IPS-18a (cell line): ENCODE data around the gene ZBTB26.
"Not testable (repeated sequence)": the region's sequence is repeated elsewhere in the genome, so short reads cannot be mapped to it uniquely, and the experiment has no call there.

Source experiments
- H3K27ac ChIP-seq: one replicate; pipeline ENCODE4 v1.5.1; 2013; ENCODE audit warnings: low read length
- H3K27me3 ChIP-seq: one replicate; pipeline ENCODE4 v1.6.1; 2013; ENCODE audit warnings: mild to moderate bottlenecking, low read length; ENCODE audit not compliant: control insufficient read depth, insufficient read depth
- H3K36me3 ChIP-seq: one replicate; pipeline ENCODE4 v1.6.1; 2013; ENCODE audit warnings: low read depth, low read length; ENCODE audit not compliant: control insufficient read depth
- H3K4me1 ChIP-seq: one replicate; pipeline ENCODE4 v1.6.1; 2013; ENCODE audit warnings: low read depth, low read length; ENCODE audit not compliant: control insufficient read depth
- H3K4me3 ChIP-seq: one replicate; pipeline ENCODE4 v1.5.1; 2013; ENCODE audit warnings: low read length
- H3K9ac ChIP-seq: one replicate; pipeline ENCODE4 v1.6.1; 2013; ENCODE audit warnings: mild to moderate bottlenecking, low read length, moderate library complexity
- H3K9me3 ChIP-seq: one replicate; pipeline ENCODE4 v1.6.1; 2013; ENCODE audit warnings: low read depth, low read length; ENCODE audit not compliant: control insufficient read depth

The ZBTB26 gene

DNA sequence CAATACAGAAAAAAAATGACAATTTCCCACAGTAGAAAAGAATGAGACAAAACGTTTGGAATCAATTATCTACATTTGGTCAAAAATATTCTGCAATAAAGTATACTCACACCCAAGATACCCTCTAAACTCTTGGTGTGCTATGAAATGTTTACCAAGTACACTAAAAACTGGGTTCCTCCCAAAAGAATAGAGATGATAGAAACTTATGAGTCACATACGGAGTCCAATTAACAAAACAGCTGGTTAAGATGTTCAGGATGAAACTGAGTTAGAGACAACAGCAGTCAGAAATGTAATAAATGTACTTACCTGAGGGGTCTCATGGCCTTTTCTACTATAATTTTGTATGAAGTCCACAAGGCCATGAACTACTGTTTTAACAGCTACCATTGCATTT is 51.9 kb downstream of the ZBTB26 start:
- H3K27ac ChIP-seq = no peak overlapping the region
- H3K4me1 ChIP-seq = no peaks in the 10 kb centered on the region
- H3K4me3 ChIP-seq = no peak overlapping the region
- H3K36me3 ChIP-seq = peaks cover 77% of the 10 kb centered on the region
- H3K9ac ChIP-seq = no peak overlapping the region
- no peaks in the 10 kb centered on the region for H3K9me3 ChIP-seq
- no peaks in the 10 kb centered on the region for H3K27me3 ChIP-seq

DNA sequence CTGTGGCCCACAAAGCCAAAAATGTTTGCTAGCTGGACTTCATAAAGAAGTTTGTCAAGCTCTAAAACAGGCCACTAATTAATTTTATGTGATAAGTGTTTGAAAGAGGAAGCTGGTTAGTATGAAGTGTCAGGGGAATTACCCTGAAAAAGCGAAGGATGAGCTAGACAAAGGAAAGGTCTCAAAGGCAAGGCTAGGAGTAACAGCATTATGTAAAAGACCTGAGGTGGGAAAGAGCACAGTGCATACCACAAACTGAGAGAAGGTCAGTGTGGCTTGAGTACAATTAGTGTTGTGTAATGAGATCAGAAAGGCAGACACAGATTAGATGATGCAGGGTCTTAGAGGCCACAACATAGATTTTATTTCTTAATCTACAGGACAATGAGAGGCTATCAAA is 55.8 kb downstream of the ZBTB26 start:
- Histone ChIP-seq H3K27ac (no peak overlapping the region), H3K4me3 (no peak overlapping the region), H3K27me3 (no peaks in the 10 kb centered on the region), H3K4me1 (no peaks in the 10 kb centered on the region), H3K9ac (no peak overlapping the region), H3K36me3 (peaks cover 71% of the 10 kb centered on the region), H3K9me3 (no peaks in the 10 kb centered on the region)

DNA sequence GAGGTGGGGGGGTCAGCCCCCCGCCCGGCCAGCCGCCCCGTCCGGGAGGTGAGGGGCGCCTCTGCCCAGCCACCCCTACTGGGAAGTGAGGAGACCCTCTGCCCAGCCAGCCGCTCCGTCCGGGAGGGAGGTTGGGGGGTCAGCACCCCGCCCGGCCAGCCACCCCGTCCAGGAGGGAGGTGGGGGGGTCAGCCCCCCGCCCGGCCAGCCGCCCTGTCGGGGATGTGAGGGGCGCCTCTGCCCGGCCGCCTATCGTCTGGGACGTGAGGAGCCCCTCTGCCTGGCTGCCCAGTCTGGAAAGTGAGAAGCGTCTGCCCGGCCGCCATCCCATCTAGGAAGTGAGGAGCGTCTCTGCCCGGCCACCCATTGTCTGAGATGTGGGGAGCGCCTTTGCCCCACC is 64.0 kb downstream of the ZBTB26 start:
- H3K4me1 ChIP-seq, H3K9ac ChIP-seq, H3K27me3 ChIP-seq, H3K4me3 ChIP-seq, H3K9me3 ChIP-seq, H3K27ac ChIP-seq: not testable (repeated sequence)
- H3K36me3 ChIP-seq = peaks cover 30% of the 10 kb centered on the region

DNA sequence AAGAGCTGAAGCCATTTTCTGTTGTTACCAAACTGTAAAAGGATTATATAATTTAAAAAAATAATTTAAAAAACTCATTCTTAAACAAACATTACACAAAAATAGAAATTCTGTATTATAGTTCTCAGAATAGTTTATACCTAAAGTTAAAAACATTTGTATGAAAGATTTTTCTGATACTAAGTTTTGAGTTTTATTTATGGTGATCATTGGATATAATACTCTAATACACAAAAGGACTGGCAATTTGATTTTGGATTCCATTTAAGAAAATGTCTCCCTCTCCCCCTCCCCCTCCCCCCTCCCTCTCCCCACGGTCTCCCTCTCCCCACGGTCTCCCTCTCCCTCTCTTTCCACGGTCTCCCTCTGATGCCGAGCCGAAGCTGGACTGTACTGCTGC is 65.2 kb downstream of the ZBTB26 start:
- no peak overlapping the region for H3K4me3 ChIP-seq
- H3K27ac ChIP-seq = no peak overlapping the region
- H3K9ac ChIP-seq = no peak overlapping the region
- H3K36me3 ChIP-seq = peaks cover 20% of the 10 kb centered on the region
- H3K27me3 ChIP-seq = no peaks in the 10 kb centered on the region
- H3K9me3 ChIP-seq = no peaks in the 10 kb centered on the region
- H3K4me1 ChIP-seq = no peaks in the 10 kb centered on the region
